ENCODE results near the gene OR56A5. TPM values are rescaled to one million over a fixed set of nuclear protein-coding genes. Genes with fewer than 3 reads are reported as not detected.

The OR56A5 gene
- total and polyA plus RNA-seq, 10 donors, result not detected

DNA sequence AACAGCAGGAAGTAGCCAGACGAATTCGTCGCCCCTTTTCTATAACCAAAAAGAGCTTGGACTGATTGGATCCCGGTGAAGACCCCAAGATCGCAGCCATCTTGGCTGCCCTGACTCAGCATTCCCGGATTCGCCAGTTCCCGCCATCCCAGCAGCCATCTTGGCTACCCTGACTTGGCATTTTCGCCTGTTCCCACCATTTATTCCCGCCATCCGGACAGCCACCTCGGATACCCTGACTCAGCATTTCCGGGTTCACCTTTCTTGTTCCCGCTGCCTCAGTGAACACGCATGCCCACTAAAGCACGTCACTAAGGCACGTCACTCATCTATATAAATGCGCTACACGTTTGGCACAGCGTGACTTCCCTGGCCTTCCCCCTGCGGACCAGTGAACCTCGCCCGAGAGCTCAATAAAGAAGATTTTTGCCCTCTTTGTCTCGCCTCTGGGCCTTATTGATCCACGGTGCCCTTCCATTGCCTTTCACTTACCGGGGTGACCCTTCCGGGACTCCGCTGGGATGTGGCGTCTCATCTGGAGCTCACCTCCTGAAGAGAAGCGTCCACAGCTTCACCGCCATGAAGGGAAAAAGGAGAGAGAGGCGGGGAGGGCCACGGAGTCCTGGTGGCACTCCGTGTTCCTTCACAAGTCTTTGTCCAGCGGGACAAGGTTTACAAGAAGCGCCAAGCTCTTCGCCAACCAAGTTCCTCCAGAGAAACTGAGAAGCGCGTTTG, 30.3 kb downstream of the OR56A5 start:
- Histone ChIP-seq H3K27ac (no peak overlapping the region), H3K27me3 (replicated peaks in 1 of 7) (peaks cover 0 to 7% (median 0%) of the 10 kb centered on the region in 7 donors), H3K4me1 (no peaks in the 10 kb centered on the region), H3K36me3 (no peaks in the 10 kb centered on the region), H3K4me3 (no peak overlapping the region), H3K9me3 (peaks cover 0 to 21% (median 0%) of the 10 kb centered on the region in 8 donors)
- TF ChIP-seq, protein P1, sequence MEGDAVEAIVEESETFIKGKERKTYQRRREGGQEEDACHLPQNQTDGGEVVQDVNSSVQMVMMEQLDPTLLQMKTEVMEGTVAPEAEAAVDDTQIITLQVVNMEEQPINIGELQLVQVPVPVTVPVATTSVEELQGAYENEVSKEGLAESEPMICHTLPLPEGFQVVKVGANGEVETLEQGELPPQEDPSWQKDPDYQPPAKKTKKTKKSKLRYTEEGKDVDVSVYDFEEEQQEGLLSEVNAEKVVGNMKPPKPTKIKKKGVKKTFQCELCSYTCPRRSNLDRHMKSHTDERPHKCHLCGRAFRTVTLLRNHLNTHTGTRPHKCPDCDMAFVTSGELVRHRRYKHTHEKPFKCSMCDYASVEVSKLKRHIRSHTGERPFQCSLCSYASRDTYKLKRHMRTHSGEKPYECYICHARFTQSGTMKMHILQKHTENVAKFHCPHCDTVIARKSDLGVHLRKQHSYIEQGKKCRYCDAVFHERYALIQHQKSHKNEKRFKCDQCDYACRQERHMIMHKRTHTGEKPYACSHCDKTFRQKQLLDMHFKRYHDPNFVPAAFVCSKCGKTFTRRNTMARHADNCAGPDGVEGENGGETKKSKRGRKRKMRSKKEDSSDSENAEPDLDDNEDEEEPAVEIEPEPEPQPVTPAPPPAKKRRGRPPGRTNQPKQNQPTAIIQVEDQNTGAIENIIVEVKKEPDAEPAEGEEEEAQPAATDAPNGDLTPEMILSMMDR (IDR thresholded peaks at IDR 0.05 in 8 of 11, conservative IDR thresholded peaks at IDR 0.05 in 3 of 11), result no peak
- no peak for TF ChIP-seq POLR2A (IDR thresholded peaks at IDR 0.05)
- no peak for TF ChIP-seq POLR2AphosphoS5 (IDR thresholded peaks at IDR 0.05)
- no peak for DNase-seq
- intact Hi-C loops (cut with DNase I; ENCODE audit: low total_unique reads), result no loop called here
- WGBS, 5 donors, result 88 to 94% (median 90%) methylated on average over 39 of the region's 39 CpGs

DNA sequence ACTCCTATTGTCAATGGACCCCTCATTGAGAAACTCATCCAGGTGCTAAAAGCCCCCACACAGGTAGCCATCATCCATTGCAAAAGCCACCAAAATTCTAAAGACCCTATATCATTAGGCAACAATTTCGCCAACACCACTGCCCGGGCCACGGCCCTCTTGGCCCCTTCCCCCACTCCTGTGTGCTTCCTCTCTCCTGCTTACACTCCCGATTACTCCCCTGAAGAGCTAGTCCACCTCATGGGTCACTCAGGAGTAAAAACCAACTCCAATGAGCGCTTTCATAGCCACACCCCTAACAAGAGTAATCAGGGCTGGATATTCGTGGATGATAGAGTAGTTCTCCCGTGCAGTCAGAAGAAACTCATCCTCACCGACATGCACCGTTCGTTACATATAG, 35.2 kb downstream of the OR56A5 start:
- WGBS, 5 donors, result 83 to 94% (median 92%) methylated on average over 10 of the region's 10 CpGs
- DNase-seq, result no peak
- Histone ChIP-seq H3K9me3 (peaks cover 0 to 65% (median 7%) of the 10 kb centered on the region in 8 donors), H3K36me3 (no peaks in the 10 kb centered on the region), H3K4me3 (no peak overlapping the region), H3K4me1 (no peaks in the 10 kb centered on the region), H3K27me3 (replicated peaks in 1 of 7) (no peaks in the 10 kb centered on the region), H3K27ac (no peak overlapping the region)
- TF ChIP-seq, protein P1 (IDR thresholded peaks at IDR 0.05 in 8 of 11, conservative IDR thresholded peaks at IDR 0.05 in 3 of 11), result no peak
- no peak for TF ChIP-seq POLR2AphosphoS5 (IDR thresholded peaks at IDR 0.05)
- TF ChIP-seq POLR2A (IDR thresholded peaks at IDR 0.05), result no peak
- intact Hi-C loops (cut with DNase I; ENCODE audit: low total_unique reads), result no loop called here

DNA sequence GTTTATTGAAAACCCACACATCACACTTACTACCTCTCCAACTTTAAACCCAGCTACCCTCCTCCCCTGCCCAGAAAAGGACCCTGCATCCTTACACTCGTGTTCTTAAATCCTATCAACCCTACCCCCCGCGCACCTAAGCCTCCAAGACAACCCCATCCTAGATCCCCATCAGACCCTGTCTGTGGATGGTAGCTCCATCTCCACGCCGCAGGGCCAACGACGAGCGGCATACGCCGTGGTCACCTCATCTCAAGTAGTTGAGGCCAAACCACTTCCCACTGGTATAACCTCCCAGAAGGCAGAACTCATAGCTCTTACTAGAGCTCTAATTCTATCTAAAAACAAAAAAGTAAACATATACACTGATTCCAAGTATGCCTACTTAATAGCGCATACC, 35.6 kb downstream of the OR56A5 start:
- no peak for TF ChIP-seq POLR2AphosphoS5 (IDR thresholded peaks at IDR 0.05)
- TF ChIP-seq, protein P1 (IDR thresholded peaks at IDR 0.05 in 8 of 11, conservative IDR thresholded peaks at IDR 0.05 in 3 of 11), result no peak
- no peak for TF ChIP-seq POLR2A (IDR thresholded peaks at IDR 0.05)
- no peak overlapping the region for H3K4me3 ChIP-seq
- H3K4me1 ChIP-seq, result no peaks in the 10 kb centered on the region
- H3K27me3 ChIP-seq (replicated peaks in 1 of 7), result no peaks in the 10 kb centered on the region
- intact Hi-C loops (cut with DNase I; ENCODE audit: low total_unique reads), result no loop called here
- no peak for DNase-seq
- H3K9me3 ChIP-seq, result peaks cover 0 to 64% (median 8%) of the 10 kb centered on the region in 8 donors
- no peak overlapping the region for H3K27ac ChIP-seq
- WGBS, 5 donors, result 93 to 98% (median 94%) methylated on average over 11 of the region's 11 CpGs
- H3K36me3 ChIP-seq, result no peaks in the 10 kb centered on the region

DNA sequence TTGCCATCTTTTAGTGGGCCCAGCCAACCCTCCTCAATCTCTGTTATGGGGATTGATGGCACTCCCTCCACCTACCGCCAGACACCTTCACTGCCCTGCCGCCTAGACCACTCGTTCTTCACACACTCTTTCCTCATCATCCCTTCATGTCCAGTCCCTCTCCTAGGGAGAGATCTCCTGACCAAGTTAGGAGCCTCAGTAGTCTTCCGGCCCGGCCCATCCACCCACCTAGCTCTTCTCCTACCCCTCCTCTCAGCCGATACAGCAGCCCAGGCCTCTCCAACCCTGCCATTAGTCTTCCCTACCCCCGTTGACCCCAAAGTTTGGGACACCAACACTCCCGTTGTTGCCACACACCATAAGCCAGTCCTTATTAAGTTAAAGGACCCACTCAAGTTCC, 37.2 kb downstream of the OR56A5 start:
- WGBS, 5 donors, result 91 to 95% (median 93%) methylated on average over 8 of the region's 8 CpGs
- no peaks in the 10 kb centered on the region for H3K27me3 ChIP-seq (replicated peaks in 1 of 7)
- H3K9me3 ChIP-seq, result peaks cover 0 to 64% (median 11%) of the 10 kb centered on the region in 8 donors
- H3K4me3 ChIP-seq, result no peak overlapping the region
- no peak overlapping the region for H3K27ac ChIP-seq
- DNase-seq, result no peak
- H3K36me3 ChIP-seq, result no peaks in the 10 kb centered on the region
- no peaks in the 10 kb centered on the region for H3K4me1 ChIP-seq
- intact Hi-C loops (cut with DNase I; ENCODE audit: low total_unique reads), result no loop called here
- TF ChIP-seq POLR2A (IDR thresholded peaks at IDR 0.05) (no peak), POLR2AphosphoS5 (IDR thresholded peaks at IDR 0.05) (no peak)
- TF ChIP-seq, protein P1 (IDR thresholded peaks at IDR 0.05 in 8 of 11, conservative IDR thresholded peaks at IDR 0.05 in 3 of 11), result no peak
